CD4-positive, alpha-beta T cell treated with Interleukin-15 for 4 hours (primary cell): ENCODE data around the gene ATP6V0A1.
"Not testable (repeated sequence)": the region's sequence is repeated elsewhere in the genome, so short reads cannot be mapped to it uniquely, and the experiment has no call there.

ENCODE experiments used
- DNase-seq: peaks from one replicate; pipeline ENCODE4 v3.0.0-alpha.2; 2020; ENCODE audit warnings: low spot score

The ATP6V0A1 gene

GRCh38 chr17:42458497-42459255 is at the start of gene ATP6V0A1:
Gene ATP6V0A1, plus strand, starts transcription at chr17:42458878. Its CDS starts 2,017 bp downstream, at chr17:42460895.
- peak; percentile 81 for DNase-seq

GRCh38 chr17:42409523-42410318 is 49.0 kb upstream of the ATP6V0A1 start:
- DNase-seq, result no peak

- DNase-seq, result no peak
These were observed 48.4 kb upstream of the ATP6V0A1 start for GRCh38 chr17:42410319-42410685.

- no peak for DNase-seq
These were observed 47.3 kb upstream of the ATP6V0A1 start for GRCh38 chr17:42411361-42411760.

DNA sequence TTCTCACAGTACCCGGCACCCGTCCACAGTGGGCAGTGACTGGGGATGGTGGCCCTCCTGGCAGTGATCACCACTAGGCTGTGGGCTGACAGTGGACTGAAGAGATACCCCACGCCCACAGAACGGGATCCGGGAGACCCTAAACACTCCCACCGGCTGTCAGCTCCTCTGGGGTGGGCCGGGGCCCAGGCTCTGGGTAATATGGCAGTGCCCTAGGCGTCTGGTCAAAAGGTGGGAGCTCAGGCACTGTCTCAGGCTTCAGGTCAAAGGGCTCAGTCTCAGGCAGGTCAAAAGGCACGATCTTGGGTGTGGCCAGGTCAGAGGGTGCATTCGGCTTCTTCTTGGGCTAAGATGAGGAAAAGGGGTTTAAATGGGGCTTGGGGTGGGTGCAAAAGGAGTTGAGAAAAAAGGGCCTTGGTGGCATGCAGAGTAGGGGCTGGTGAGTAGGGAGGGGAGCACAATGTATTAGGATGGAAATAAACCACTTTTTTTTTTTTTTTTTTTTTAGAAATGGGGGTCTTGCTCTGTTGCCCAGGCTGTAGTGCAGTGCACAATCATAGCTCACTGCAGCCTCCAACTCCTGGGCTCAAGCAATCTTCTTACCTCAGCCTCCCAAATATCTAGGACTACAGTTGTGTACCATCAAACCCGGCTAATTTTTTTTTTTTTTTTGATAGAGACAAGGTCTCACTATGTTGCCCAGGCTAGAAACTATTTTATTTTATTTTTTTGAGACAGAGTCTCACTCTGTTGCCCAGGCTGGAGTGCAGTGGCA is 46.6 kb upstream of the ATP6V0A1 start:
- DNase-seq, result no peak

GRCh38 chr17:42413464-42414040 is 45.1 kb upstream of the ATP6V0A1 start:
- DNase-seq, result no peak

- DNase-seq, result peak; percentile 44
These were observed 43.8 kb upstream of the ATP6V0A1 start for GRCh38 chr17:42414704-42415409.

DNA sequence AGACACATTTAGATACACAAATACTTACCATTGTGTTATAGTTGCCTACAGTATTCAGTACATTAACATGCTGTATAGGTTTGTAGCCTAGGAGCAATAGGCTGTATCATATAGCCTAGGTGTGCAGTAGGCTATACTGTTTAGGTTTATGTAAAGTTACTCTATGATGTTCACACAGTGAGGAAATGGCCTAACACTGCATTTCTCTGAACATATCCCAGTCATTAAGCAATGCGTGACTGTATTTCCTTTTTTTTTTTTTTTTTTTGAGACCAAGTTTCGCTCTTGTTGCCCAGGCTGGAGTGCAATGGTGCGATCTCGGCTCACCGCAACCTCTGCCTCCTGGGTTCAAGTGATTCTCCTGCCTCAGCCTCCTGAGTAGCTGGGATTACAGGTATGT is 40.7 kb upstream of the ATP6V0A1 start:
- not testable (repeated sequence) for DNase-seq

- DNase-seq, result no peak
These were observed 37.6 kb upstream of the ATP6V0A1 start for GRCh38 chr17:42421136-42421506.

- no peak for DNase-seq
These were observed 37.0 kb upstream of the ATP6V0A1 start for GRCh38 chr17:42421507-42422338.

- DNase-seq, result peak; percentile 9
These were observed 36.2 kb upstream of the ATP6V0A1 start for GRCh38 chr17:42422412-42422957.

DNA sequence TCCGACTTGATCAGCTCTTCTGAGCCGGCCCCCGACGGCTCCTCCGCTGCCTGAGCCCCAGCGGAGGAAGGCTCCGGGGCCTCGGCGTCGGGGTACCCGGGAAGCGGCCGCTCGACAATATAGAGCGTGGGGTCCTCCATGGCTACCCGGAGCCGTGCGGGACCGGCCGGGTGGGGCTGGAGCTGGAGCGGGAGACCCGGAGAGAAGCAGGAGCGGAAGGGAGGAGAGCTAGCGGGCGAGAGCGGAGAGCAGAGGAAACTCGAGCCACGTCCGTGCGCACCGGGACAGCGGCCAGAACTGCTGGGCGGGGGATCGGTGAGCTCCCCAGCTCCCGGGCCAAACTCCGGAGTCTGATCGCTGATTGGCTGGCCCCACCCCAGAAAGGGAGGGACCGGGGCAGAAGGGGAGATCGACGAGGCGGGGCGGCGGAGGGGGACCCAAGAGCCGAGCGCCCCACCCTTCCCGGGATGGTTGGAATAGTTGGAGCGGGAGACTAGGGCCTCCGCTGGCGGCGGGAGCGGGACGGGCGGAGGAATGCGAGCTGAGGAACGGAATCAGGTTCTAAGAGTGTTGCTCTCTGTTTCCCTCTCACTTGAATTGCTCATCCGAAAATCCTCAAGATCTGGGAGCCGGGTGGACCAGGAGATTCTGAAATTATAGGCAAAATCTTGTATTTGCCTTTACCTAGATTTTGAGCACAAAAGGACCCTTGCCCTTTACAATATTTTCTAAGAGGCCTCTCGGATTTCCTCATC is 35.5 kb upstream of the ATP6V0A1 start, which contains the start of gene CAVIN1:
Gene CAVIN1, minus strand, starts transcription at position 299 of the 755 bp plus-strand sequence. Its CDS starts 159 bp downstream, at position 140.
- no peak for DNase-seq

DNA sequence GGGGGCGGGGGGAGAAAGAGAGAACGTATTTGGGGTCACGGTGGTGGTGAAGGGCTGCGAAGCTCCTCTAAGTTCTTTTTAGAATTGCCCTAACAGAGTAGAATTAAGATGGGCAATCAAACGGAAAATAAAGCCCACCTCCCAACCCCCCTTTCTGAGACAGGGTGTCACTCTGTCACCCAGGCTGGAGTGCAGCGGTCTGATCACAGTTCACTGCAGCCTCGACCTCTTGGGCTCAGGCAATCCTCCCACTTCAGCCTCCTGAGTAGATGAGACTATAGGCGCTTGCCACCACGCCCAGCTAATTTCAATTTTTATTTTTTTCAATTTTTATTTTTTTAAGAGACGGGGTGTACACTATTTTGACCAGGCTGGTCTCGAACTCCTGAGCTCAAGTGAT is 34.9 kb upstream of the ATP6V0A1 start:
- DNase-seq, result no peak

GRCh38 chr17:42424991-42425610 is 33.6 kb upstream of the ATP6V0A1 start:
- no peak for DNase-seq

DNA sequence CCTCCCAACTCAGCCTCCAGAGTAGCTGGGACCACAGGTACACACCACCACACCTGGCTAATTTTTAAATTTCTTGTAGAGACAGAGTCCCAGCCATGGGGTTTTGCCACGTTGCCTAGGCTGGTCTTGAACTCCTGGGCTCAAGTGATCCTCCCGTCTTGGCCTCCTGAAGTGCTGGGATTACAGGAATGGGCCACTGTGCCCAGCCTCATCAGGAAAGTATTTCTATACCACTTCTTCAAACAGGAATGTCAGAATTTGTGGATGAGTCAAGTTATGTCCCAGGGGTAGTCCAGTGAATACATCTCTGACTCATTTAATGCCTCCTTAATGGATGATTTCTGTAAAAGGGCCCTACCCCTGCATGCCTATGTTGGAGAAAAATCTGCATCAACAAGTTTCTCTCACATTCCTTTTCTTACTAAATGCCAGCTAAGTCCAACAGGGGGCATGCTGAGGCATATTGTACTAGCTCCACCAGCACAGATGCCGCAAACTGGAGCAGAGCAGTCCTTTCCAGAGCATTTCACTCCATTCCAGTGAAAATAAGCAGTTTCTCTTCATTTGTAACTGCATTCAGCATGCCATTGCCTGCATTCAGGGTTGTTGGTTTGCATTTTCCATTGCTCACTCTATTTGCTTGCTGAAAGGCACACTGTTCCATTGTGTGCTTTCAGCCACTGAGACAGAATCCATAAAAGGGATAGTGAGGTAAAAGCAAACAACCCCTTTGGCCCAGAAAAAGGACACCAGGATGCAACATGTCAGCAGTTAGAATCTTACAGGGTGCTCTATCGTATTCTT is 30.3 kb upstream of the ATP6V0A1 start:
- peak; percentile 51 for DNase-seq

DNA sequence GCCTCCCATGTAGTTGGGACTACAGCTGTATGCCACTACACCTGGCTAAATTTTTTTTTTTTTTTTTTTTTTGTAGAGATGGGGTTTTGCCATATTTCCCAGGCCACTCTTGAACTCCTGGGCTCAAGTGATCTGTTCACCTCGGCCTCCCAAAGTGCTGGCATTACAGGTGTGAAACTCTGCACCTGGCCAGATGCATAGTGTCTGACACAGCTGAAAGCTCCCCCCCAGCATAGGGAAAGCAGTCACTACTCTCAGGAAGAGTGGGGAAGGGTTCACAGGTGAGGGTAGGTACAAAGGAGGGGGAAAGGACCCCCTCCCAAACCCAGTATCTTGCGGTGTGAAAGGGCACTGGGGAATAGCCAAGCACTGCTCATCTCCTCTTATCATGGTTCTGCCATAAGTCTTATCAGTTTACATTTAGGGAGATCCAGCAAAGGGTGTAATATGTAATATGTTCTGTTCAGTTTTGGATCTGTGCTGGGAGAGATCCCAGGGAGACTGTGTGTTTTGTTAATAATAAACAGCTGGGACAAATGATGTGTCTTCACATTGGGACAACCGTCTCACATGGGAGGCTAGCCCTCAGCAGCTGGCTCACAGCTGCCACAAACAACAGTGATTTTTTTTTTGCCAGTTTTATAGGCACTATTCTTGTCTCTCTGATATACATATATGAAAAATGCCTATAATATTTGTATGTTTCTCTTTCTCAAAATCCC is 28.8 kb upstream of the ATP6V0A1 start:
- DNase-seq, result no peak

DNA sequence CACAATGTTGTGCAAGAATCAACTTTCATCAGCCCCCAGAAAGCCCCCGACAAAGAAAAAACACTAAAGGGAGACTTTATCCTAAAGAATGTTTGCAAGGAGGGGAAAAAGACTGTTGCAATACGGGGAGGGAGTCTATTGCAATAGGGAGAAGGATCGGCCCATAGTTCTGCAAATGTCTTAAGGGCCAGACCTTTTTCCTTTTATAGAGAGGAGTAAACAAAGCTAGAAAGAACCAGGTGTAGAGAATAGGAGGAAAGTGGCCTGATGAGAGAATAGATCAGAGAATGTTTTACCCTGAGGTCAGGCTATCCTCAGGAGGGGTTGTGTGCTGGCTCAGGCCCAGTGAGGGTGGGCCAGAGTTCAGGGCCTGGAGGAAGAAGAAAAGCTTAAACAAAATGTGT is 26.9 kb upstream of the ATP6V0A1 start:
- no peak for DNase-seq

DNA sequence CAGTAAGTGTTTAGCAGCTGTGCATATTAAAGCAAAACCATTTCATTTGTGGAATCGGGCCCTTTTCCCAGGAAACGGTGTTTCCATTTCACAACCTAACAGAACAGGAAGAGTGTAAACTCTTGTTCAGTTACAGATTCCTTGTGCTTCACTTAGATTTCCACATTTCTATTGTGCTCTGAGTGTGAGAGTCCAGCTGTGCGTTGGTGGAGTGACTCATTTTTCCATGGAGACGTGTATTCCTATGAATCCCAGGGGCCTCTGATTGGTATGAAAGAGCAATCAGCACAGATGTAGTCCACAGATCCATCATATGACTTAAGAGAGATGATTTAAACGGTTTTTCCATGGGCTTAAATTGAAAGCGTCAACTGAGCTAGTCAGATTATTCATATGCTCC is 22.3 kb upstream of the ATP6V0A1 start:
- DNase-seq, result no peak
